ENCODE measurements around the gene BMP6. TPM values are rescaled to one million over a fixed set of nuclear protein-coding genes. Genes with fewer than 3 reads are reported as not detected.

Gene BMP6
- polyA plus RNA-seq, 1 donor (not counting 4 experiments of a cell fraction or from before 2014, with no cell fraction given), result 0.05 TPM

GRCh38 chr6:7693827-7694226 is 32.1 kb upstream of the BMP6 start:
- no peaks in the 10 kb centered on the region for H3K9me3 ChIP-seq (ENCODE audit: control insufficient read depth, low read depth, low read length)
- no peak for FAIRE-seq
- TF ChIP-seq CTCF (optimal IDR thresholded peaks at IDR 0.05 in 1 of 3, IDR thresholded peaks at IDR 0.05 in 1 of 3, conservative IDR thresholded peaks at IDR 0.05 in 1 of 3; ENCODE audit: extremely low read depth in 1 of 3, insufficient read depth in 2 of 3, low read length in 3 of 3), result no peak
- no peak for TF ChIP-seq EZH2 (IDR thresholded peaks at IDR 0.05; ENCODE audit: low read length)
- dilution Hi-C loops (cut with MboI; ENCODE audit: extremely low pct_ligation_motif_present, low sequenced_read_pairs), result no loop called here
- no peaks in the 10 kb centered on the region for H4K20me1 ChIP-seq (ENCODE audit: control insufficient read depth, extremely low read depth, insufficient read depth, low read length)
- no peak overlapping the region for H3K4me2 ChIP-seq (ENCODE audit: control insufficient read depth, extremely low read depth, insufficient read depth, low read depth, low read length)
- no peak overlapping the region for H3K9ac ChIP-seq (ENCODE audit: control insufficient read depth, extremely low read depth, insufficient read depth, low read length)
- H2AFZ ChIP-seq (ENCODE audit: control insufficient read depth, low read length), result no peak overlapping the region
- no peak for DNase-seq (ENCODE audit: low read depth, low spot score)
- no peaks in the 10 kb centered on the region for H3K9me1 ChIP-seq (ENCODE audit: control insufficient read depth, extremely low read depth, insufficient read depth, low read length)
- H3K4me3 ChIP-seq (ENCODE audit: control insufficient read depth in 2 of 3, extremely low read depth in 1 of 3, insufficient read depth in 2 of 3, low read depth in 1 of 3, low read length in 3 of 3), result no peak overlapping the region
- H3K27ac ChIP-seq (ENCODE audit: control insufficient read depth, insufficient read depth, low read length), result no peak overlapping the region
- H3K27me3 ChIP-seq (ENCODE audit: control insufficient read depth, extremely low read depth, insufficient read depth, low read length), result no peaks in the 10 kb centered on the region
- no peaks in the 10 kb centered on the region for H3K79me2 ChIP-seq (ENCODE audit: control insufficient read depth, insufficient read depth, low read length)
- H3K4me1 ChIP-seq (ENCODE audit: control insufficient read depth, extremely low read depth, insufficient read depth, low read length), result peaks cover 32% of the 10 kb centered on the region
- H3K36me3 ChIP-seq (ENCODE audit: control insufficient read depth in 2 of 2, extremely low read depth in 1 of 2, insufficient read depth in 2 of 2, low read length in 2 of 2), result no peaks in the 10 kb centered on the region

GRCh38 chr6:7696061-7696460 is 29.8 kb upstream of the BMP6 start:
- Histone ChIP-seq H2AFZ (ENCODE audit: control insufficient read depth, low read length) (no peak overlapping the region), H3K27ac (ENCODE audit: control insufficient read depth, insufficient read depth, low read length) (no peak overlapping the region), H3K9me1 (ENCODE audit: control insufficient read depth, extremely low read depth, insufficient read depth, low read length) (no peaks in the 10 kb centered on the region), H3K9ac (ENCODE audit: control insufficient read depth, extremely low read depth, insufficient read depth, low read length) (no peak overlapping the region), H3K36me3 (ENCODE audit: control insufficient read depth in 2 of 2, extremely low read depth in 1 of 2, insufficient read depth in 2 of 2, low read length in 2 of 2) (no peaks in the 10 kb centered on the region), H3K9me3 (ENCODE audit: control insufficient read depth, low read depth, low read length) (no peaks in the 10 kb centered on the region), H3K4me2 (ENCODE audit: control insufficient read depth, extremely low read depth, insufficient read depth, low read depth, low read length) (no peak overlapping the region), H3K27me3 (ENCODE audit: control insufficient read depth, extremely low read depth, insufficient read depth, low read length) (no peaks in the 10 kb centered on the region), H3K79me2 (ENCODE audit: control insufficient read depth, insufficient read depth, low read length) (no peaks in the 10 kb centered on the region), H3K4me1 (ENCODE audit: control insufficient read depth, extremely low read depth, insufficient read depth, low read length) (peaks cover 28% of the 10 kb centered on the region), H3K4me3 (ENCODE audit: control insufficient read depth in 2 of 3, extremely low read depth in 1 of 3, insufficient read depth in 2 of 3, low read depth in 1 of 3, low read length in 3 of 3) (no peak overlapping the region), H4K20me1 (ENCODE audit: control insufficient read depth, extremely low read depth, insufficient read depth, low read length) (no peaks in the 10 kb centered on the region)
- no peak for DNase-seq (ENCODE audit: low read depth, low spot score)
- dilution Hi-C loops (cut with MboI; ENCODE audit: extremely low pct_ligation_motif_present, low sequenced_read_pairs), result no loop called here
- no peak for TF ChIP-seq EZH2 (IDR thresholded peaks at IDR 0.05; ENCODE audit: low read length)
- TF ChIP-seq CTCF (optimal IDR thresholded peaks at IDR 0.05 in 1 of 3, IDR thresholded peaks at IDR 0.05 in 1 of 3, conservative IDR thresholded peaks at IDR 0.05 in 1 of 3; ENCODE audit: extremely low read depth in 1 of 3, insufficient read depth in 2 of 3, low read length in 3 of 3), result no peak
- no peak for FAIRE-seq

Measured in keratinocyte (primary cell).